GM23248 (cell line): Measurements from ENCODE around the gene NPB.

Experiments used
- EZH2 ChIP-seq: fragments of 200-600 bp; sonication (generic); IDR thresholded peaks from 2 replicates; pipeline ENCODE4 v1.6.1; 2018; ENCODE audit warnings: antibody characterized with exemption, mild to moderate bottlenecking; ENCODE audit not compliant: insufficient read depth, poor library complexity, severe bottlenecking
- EZH2phosphoT487 ChIP-seq: fragments of 200-600 bp; sonication (generic); IDR thresholded peaks from 2 replicates; pipeline ENCODE4 v1.6.1; 2018; ENCODE audit warnings: antibody characterized with exemption, moderate library complexity, mild to moderate bottlenecking, low read depth; ENCODE audit not compliant: insufficient read depth

DNA sequence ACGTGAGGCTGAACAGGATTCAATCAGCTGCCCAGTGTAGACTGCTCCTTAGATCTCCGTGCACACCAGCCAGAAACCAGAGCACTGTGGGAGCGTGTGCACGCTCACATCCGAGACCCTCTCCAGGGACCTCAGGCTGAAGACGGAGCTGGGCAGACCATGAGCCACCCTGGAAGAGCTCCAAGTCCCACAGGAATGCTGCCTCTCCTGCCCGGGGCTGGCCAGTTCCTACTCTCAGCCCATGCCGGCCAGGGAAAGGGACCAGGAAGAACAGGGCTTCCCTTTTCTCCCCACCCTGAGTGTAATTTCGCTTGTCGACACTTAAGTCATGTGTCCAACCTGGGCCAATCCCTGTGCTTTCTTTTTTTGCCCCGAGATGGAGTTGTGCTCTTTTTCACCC is 17.5 kb upstream of the NPB start:
- no peak for TF ChIP-seq EZH2
- no peak for TF ChIP-seq EZH2phosphoT487
